ENCODE results near the gene HSD11B1. TPM values are rescaled to one million over a fixed set of nuclear protein-coding genes. Genes with fewer than 3 reads are reported as not detected.

The HSD11B1 gene
- total RNA-seq, 2 donors from 2014 or later, result not detected

GRCh38 chr1:209768354-209768774 is 63.7 kb downstream of the HSD11B1 start:
- no peak overlapping the region for H3K9ac ChIP-seq (ENCODE audit: extremely low read depth, low read length, poor library complexity, severe bottlenecking)
- no peak for DNase-seq
- peaks cover 15% of the 10 kb centered on the region for H3K27me3 ChIP-seq (ENCODE audit: control insufficient read depth, insufficient read depth, low read length, poor library complexity, severe bottlenecking)
- no peaks in the 10 kb centered on the region for H3K36me3 Mint-ChIP-seq (ENCODE audit: low read depth)
- WGBS, 2 experiments (ENCODE audit: insufficient coverage in 1 of 2, insufficient read length in 1 of 2), result 94 to 99% methylated on average over 9 of the region's 9 CpGs
- no peak overlapping the region for H3K4me3 Mint-ChIP-seq
- H3K4me3 ChIP-seq (ENCODE audit: low read length), result no peak overlapping the region
- no peaks in the 10 kb centered on the region for H3K4me1 ChIP-seq (ENCODE audit: control insufficient read depth, insufficient read depth, low read length)
- H3K4me1 Mint-ChIP-seq, result peaks cover 4% of the 10 kb centered on the region
- no peaks in the 10 kb centered on the region for H3K36me3 ChIP-seq (ENCODE audit: control insufficient read depth, insufficient read depth, low read length)
- no peak overlapping the region for H3K27ac ChIP-seq (ENCODE audit: low read depth, low read length)
- peaks cover 9% of the 10 kb centered on the region for H3K27me3 Mint-ChIP-seq (ENCODE audit: insufficient read depth)
- no peak overlapping the region for H3K27ac Mint-ChIP-seq
- H3K9me3 Mint-ChIP-seq, result no peaks in the 10 kb centered on the region
- no peak for TF ChIP-seq CTCF (conservative IDR thresholded peaks at IDR 0.05)
- H3K9me3 ChIP-seq (ENCODE audit: control insufficient read depth, low read length), result no peaks in the 10 kb centered on the region

GRCh38 chr1:209769171-209769904 is 64.7 kb downstream of the HSD11B1 start:
- no peaks in the 10 kb centered on the region for H3K36me3 Mint-ChIP-seq (ENCODE audit: low read depth)
- H3K4me3 ChIP-seq (ENCODE audit: low read length), result no peak overlapping the region
- TF ChIP-seq CTCF (conservative IDR thresholded peaks at IDR 0.05), result no peak
- no peak overlapping the region for H3K4me3 Mint-ChIP-seq
- H3K4me1 Mint-ChIP-seq, result peaks cover 4% of the 10 kb centered on the region
- peaks cover 20% of the 10 kb centered on the region for H3K27me3 ChIP-seq (ENCODE audit: control insufficient read depth, insufficient read depth, low read length, poor library complexity, severe bottlenecking)
- H3K4me1 ChIP-seq (ENCODE audit: control insufficient read depth, insufficient read depth, low read length), result no peaks in the 10 kb centered on the region
- DNase-seq, result no peak
- WGBS, 2 experiments (ENCODE audit: insufficient coverage in 1 of 2, insufficient read length in 1 of 2), result 89 to 91% methylated on average over 8 to 13 of the region's 13 CpGs
- no peak overlapping the region for H3K27ac ChIP-seq (ENCODE audit: low read depth, low read length)
- H3K27ac Mint-ChIP-seq, result no peak overlapping the region
- no peaks in the 10 kb centered on the region for H3K36me3 ChIP-seq (ENCODE audit: control insufficient read depth, insufficient read depth, low read length)
- no peaks in the 10 kb centered on the region for H3K9me3 Mint-ChIP-seq
- H3K9me3 ChIP-seq (ENCODE audit: control insufficient read depth, low read length), result no peaks in the 10 kb centered on the region
- no peak overlapping the region for H3K9ac ChIP-seq (ENCODE audit: extremely low read depth, low read length, poor library complexity, severe bottlenecking)
- peaks cover 14% of the 10 kb centered on the region for H3K27me3 Mint-ChIP-seq (ENCODE audit: insufficient read depth)

- WGBS, 2 experiments (ENCODE audit: insufficient coverage in 1 of 2, insufficient read length in 1 of 2), result 75 to 86% methylated on average over 3 to 7 of the region's 7 CpGs
- no peaks in the 10 kb centered on the region for H3K36me3 ChIP-seq (ENCODE audit: control insufficient read depth, insufficient read depth, low read length)
- H3K4me1 ChIP-seq (ENCODE audit: control insufficient read depth, insufficient read depth, low read length), result no peaks in the 10 kb centered on the region
- no peak overlapping the region for H3K9ac ChIP-seq (ENCODE audit: extremely low read depth, low read length, poor library complexity, severe bottlenecking)
- no peak overlapping the region for H3K4me3 ChIP-seq (ENCODE audit: low read length)
- H3K9me3 ChIP-seq (ENCODE audit: control insufficient read depth, low read length), result no peaks in the 10 kb centered on the region
- H3K4me1 Mint-ChIP-seq, result peaks cover 4% of the 10 kb centered on the region
- no peak for TF ChIP-seq CTCF (conservative IDR thresholded peaks at IDR 0.05)
- H3K4me3 Mint-ChIP-seq, result no peak overlapping the region
- no peak overlapping the region for H3K27ac ChIP-seq (ENCODE audit: low read depth, low read length)
- H3K36me3 Mint-ChIP-seq (ENCODE audit: low read depth), result no peaks in the 10 kb centered on the region
- H3K27me3 Mint-ChIP-seq (ENCODE audit: insufficient read depth), result peaks cover 14% of the 10 kb centered on the region
- DNase-seq, result no peak
- no peak overlapping the region for H3K27ac Mint-ChIP-seq
- H3K27me3 ChIP-seq (ENCODE audit: control insufficient read depth, insufficient read depth, low read length, poor library complexity, severe bottlenecking), result peaks cover 20% of the 10 kb centered on the region
- no peaks in the 10 kb centered on the region for H3K9me3 Mint-ChIP-seq
These were observed 65.3 kb downstream of the HSD11B1 start for GRCh38 chr1:209769971-209770370.

All from endodermal cell (in vitro differentiated cells).